ENCODE data around the gene CEND1. TPM values are rescaled to one million over a fixed set of nuclear protein-coding genes. Genes with fewer than 3 reads are reported as not detected.
A peak's percentile ranks its signal among the peaks of the same experiment; 100 is the strongest.

The CEND1 gene
- total RNA-seq, 1 experiment from 2014 or later = 2.7 TPM

DNA sequence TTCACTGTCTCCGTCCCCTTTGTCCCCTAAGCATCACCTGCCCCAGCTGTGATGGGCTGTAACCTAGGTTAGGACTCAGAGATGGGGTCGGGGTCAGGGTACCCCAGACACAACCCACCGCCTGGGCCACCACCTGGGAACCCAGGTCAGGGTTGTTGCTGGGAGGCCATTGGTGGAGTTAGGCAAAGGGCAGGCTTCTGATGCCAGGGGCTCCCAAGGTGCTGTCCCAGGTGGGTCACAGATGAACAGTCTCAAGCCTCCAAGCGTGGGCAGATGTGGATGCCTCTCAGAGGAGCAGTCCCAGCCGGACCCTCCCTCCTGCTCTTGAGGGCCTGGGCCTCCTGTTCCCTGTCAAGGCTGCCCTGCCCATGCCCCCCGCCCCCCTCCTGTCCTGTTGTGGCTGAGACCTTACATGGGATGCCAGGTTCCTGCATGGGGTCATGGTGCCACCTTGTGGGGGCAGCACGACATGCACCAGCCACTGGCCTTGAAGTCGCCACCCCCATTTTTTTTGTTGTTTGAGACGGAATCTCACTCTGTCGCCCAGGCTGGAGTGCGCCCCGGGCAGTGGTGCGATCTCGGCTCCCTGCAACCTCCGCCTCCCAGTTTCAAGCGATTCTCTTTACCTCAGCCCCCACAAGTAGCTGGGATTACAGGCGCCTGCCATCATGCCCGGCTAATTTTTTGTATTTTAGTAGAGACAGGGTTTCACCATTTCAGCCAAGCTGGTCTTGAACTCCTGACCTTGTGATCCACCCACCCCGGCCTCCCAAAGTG lies 24.7 kb downstream of the CEND1 start (continued):
- TF ChIP-seq, protein P1, sequence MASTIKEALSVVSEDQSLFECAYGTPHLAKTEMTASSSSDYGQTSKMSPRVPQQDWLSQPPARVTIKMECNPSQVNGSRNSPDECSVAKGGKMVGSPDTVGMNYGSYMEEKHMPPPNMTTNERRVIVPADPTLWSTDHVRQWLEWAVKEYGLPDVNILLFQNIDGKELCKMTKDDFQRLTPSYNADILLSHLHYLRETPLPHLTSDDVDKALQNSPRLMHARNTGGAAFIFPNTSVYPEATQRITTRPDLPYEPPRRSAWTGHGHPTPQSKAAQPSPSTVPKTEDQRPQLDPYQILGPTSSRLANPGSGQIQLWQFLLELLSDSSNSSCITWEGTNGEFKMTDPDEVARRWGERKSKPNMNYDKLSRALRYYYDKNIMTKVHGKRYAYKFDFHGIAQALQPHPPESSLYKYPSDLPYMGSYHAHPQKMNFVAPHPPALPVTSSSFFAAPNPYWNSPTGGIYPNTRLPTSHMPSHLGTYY (CRISPR knock-in tag; IDR thresholded peaks at IDR 0.05) = no peak
- no peak for TF ChIP-seq CREM (CRISPR knock-in tag; IDR thresholded peaks at IDR 0.05)
- no peak for TF ChIP-seq NR1H2 (CRISPR knock-in tag; IDR thresholded peaks at IDR 0.05)
- TF ChIP-seq, protein P2, sequence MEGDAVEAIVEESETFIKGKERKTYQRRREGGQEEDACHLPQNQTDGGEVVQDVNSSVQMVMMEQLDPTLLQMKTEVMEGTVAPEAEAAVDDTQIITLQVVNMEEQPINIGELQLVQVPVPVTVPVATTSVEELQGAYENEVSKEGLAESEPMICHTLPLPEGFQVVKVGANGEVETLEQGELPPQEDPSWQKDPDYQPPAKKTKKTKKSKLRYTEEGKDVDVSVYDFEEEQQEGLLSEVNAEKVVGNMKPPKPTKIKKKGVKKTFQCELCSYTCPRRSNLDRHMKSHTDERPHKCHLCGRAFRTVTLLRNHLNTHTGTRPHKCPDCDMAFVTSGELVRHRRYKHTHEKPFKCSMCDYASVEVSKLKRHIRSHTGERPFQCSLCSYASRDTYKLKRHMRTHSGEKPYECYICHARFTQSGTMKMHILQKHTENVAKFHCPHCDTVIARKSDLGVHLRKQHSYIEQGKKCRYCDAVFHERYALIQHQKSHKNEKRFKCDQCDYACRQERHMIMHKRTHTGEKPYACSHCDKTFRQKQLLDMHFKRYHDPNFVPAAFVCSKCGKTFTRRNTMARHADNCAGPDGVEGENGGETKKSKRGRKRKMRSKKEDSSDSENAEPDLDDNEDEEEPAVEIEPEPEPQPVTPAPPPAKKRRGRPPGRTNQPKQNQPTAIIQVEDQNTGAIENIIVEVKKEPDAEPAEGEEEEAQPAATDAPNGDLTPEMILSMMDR (IDR thresholded peaks at IDR 0.05) = peak; percentile 50
- TF ChIP-seq, protein P3, sequence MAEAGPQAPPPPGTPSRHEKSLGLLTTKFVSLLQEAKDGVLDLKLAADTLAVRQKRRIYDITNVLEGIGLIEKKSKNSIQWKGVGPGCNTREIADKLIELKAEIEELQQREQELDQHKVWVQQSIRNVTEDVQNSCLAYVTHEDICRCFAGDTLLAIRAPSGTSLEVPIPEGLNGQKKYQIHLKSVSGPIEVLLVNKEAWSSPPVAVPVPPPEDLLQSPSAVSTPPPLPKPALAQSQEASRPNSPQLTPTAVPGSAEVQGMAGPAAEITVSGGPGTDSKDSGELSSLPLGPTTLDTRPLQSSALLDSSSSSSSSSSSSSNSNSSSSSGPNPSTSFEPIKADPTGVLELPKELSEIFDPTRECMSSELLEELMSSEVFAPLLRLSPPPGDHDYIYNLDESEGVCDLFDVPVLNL (CRISPR knock-in tag; IDR thresholded peaks at IDR 0.05; ENCODE audit: borderline replicate concordance, low read depth) = no peak
- TF ChIP-seq CREB1 (CRISPR knock-in tag; IDR thresholded peaks at IDR 0.05) = no peak
- TF ChIP-seq, protein P4, sequence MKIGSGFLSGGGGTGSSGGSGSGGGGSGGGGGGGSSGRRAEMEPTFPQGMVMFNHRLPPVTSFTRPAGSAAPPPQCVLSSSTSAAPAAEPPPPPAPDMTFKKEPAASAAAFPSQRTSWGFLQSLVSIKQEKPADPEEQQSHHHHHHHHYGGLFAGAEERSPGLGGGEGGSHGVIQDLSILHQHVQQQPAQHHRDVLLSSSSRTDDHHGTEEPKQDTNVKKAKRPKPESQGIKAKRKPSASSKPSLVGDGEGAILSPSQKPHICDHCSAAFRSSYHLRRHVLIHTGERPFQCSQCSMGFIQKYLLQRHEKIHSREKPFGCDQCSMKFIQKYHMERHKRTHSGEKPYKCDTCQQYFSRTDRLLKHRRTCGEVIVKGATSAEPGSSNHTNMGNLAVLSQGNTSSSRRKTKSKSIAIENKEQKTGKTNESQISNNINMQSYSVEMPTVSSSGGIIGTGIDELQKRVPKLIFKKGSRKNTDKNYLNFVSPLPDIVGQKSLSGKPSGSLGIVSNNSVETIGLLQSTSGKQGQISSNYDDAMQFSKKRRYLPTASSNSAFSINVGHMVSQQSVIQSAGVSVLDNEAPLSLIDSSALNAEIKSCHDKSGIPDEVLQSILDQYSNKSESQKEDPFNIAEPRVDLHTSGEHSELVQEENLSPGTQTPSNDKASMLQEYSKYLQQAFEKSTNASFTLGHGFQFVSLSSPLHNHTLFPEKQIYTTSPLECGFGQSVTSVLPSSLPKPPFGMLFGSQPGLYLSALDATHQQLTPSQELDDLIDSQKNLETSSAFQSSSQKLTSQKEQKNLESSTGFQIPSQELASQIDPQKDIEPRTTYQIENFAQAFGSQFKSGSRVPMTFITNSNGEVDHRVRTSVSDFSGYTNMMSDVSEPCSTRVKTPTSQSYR (CRISPR knock-in tag; IDR thresholded peaks at IDR 0.05) = no peak
- TF ChIP-seq, protein P5, sequence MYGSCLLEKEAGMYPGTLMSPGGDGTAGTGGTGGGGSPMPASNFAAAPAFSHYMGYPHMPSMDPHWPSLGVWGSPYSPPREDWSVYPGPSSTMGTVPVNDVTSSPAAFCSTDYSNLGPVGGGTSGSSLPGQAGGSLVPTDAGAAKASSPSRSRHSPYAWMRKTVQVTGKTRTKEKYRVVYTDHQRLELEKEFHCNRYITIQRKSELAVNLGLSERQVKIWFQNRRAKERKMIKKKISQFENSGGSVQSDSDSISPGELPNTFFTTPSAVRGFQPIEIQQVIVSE (CRISPR knock-in tag; IDR thresholded peaks at IDR 0.05; ENCODE audit: borderline replicate concordance) = no peak
- TF ChIP-seq MXD4 (CRISPR knock-in tag; IDR thresholded peaks at IDR 0.05; ENCODE audit: borderline replicate concordance) = no peak
- TF ChIP-seq, protein P6, sequence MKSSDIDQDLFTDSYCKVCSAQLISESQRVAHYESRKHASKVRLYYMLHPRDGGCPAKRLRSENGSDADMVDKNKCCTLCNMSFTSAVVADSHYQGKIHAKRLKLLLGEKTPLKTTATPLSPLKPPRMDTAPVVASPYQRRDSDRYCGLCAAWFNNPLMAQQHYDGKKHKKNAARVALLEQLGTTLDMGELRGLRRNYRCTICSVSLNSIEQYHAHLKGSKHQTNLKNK (CRISPR knock-in tag; IDR thresholded peaks at IDR 0.05) = no peak
- no peak for TF ChIP-seq ZNF138 (CRISPR knock-in tag; conservative IDR thresholded peaks at IDR 0.05)
- peak; percentile 77; the same call in 1 of the 2 replicates for TF ChIP-seq EMX1 (CRISPR knock-in tag; IDR thresholded peaks at IDR 0.05)
- TF ChIP-seq ATF1 (CRISPR knock-in tag; IDR thresholded peaks at IDR 0.05) = no peak
- TF ChIP-seq TEAD4 (CRISPR knock-in tag; IDR thresholded peaks at IDR 0.05) = no peak
- TF ChIP-seq, protein P7, sequence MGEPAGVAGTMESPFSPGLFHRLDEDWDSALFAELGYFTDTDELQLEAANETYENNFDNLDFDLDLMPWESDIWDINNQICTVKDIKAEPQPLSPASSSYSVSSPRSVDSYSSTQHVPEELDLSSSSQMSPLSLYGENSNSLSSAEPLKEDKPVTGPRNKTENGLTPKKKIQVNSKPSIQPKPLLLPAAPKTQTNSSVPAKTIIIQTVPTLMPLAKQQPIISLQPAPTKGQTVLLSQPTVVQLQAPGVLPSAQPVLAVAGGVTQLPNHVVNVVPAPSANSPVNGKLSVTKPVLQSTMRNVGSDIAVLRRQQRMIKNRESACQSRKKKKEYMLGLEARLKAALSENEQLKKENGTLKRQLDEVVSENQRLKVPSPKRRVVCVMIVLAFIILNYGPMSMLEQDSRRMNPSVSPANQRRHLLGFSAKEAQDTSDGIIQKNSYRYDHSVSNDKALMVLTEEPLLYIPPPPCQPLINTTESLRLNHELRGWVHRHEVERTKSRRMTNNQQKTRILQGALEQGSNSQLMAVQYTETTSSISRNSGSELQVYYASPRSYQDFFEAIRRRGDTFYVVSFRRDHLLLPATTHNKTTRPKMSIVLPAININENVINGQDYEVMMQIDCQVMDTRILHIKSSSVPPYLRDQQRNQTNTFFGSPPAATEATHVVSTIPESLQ (CRISPR knock-in tag; IDR thresholded peaks at IDR 0.05) = no peak
- no peak for TF ChIP-seq ZBTB21 (CRISPR knock-in tag; IDR thresholded peaks at IDR 0.05; ENCODE audit: borderline replicate concordance)
- no peak for TF ChIP-seq JAZF1 (CRISPR knock-in tag; IDR thresholded peaks at IDR 0.05)
- no peak for TF ChIP-seq ZNF317 (CRISPR knock-in tag; IDR thresholded peaks at IDR 0.05; ENCODE audit: borderline replicate concordance, low read depth)
- TF ChIP-seq OVOL2 (CRISPR knock-in tag; IDR thresholded peaks at IDR 0.05; ENCODE audit: borderline replicate concordance) = no peak
- no peak for TF ChIP-seq TCF7 (CRISPR knock-in tag; IDR thresholded peaks at IDR 0.05; ENCODE audit: low read depth)
- TF ChIP-seq ZNF396 (CRISPR knock-in tag; IDR thresholded peaks at IDR 0.05; ENCODE audit: borderline replicate concordance) = no peak
- no peak for TF ChIP-seq ESRRA (CRISPR knock-in tag; IDR thresholded peaks at IDR 0.05; ENCODE audit: borderline replicate concordance)
- TF ChIP-seq, protein P8, sequence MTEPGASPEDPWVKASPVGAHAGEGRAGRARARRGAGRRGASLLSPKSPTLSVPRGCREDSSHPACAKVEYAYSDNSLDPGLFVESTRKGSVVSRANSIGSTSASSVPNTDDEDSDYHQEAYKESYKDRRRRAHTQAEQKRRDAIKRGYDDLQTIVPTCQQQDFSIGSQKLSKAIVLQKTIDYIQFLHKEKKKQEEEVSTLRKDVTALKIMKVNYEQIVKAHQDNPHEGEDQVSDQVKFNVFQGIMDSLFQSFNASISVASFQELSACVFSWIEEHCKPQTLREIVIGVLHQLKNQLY (CRISPR knock-in tag; IDR thresholded peaks at IDR 0.05) = no peak
- TF ChIP-seq SMAD3 (CRISPR knock-in tag; IDR thresholded peaks at IDR 0.05; ENCODE audit: borderline replicate concordance) = no peak
- TF ChIP-seq FOXJ3 (CRISPR knock-in tag; IDR thresholded peaks at IDR 0.05; ENCODE audit: borderline replicate concordance) = no peak
- 0 out of 2 replicates have a peak, but pooled peaks have one; percentile 47 for TF ChIP-seq SP1 (CRISPR knock-in tag; conservative IDR thresholded peaks at IDR 0.05)
- no peak for TF ChIP-seq FOXK1 (CRISPR knock-in tag; IDR thresholded peaks at IDR 0.05)
- 0 out of 2 replicates have a peak, but pooled peaks have one; percentile 54 for TF ChIP-seq PRRX2 (CRISPR knock-in tag; IDR thresholded peaks at IDR 0.05)

Measured in WTC11 (cell line).